GM21717 (cell line): ENCODE measurements around the gene ZCCHC7.
"Not testable (repeated sequence)": the region's sequence is repeated elsewhere in the genome, so short reads cannot be mapped to it uniquely, and the experiment has no call there.

ENCODE experiments used
- ATAC-seq: cut with Tn5 transposase; IDR thresholded peaks from one replicate; pipeline ENCODE4 v1.9.1; 2021; ENCODE audit warnings: mild to moderate bottlenecking, moderate library complexity; ENCODE audit not compliant: unreplicated experiment

Gene ZCCHC7

DNA sequence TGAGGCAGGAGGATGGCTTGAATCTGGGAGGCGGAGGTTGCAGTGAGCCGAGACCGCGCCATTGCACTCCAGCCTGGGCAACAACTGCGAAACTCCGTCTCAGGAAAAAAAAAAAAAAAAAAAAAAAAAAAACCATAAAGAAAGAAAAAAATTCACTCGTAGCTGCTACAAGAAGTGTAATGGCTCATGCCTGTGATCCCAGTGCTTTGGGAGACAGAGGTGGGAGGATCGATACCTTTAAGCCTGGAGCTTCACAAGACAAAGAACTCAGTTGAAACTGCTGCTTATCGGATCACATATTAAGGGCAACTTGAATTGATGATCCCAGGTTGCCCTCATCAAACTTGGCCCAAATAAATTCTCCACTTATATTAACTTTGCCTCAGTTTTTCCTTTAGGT lies 1.0 kb upstream of the ZCCHC7 start:
- no peak for ATAC-seq

DNA sequence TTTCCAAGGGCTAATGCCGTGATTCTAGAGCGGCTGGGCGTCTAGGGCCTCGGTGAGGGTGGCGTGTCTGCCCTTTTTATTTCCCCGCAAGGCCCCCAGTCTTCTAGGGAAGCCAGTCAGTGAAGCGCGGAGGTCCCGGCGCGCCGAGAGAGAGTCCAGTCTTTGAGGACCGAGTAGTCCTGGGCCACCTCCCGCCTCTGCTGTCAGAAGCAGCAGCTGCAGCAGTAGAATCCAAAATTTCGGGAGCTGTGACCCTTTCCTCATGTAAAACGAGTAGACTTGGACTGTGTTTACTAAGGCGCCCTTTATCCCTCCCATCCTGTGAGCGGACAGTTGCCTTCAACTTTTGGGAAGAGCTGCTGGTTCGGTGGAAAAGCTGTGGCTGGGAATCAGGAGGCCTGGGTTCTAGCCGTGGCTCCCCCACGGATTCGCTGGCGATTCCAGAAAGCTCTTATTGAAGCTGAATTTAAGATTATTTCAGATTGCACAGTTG lies 515 bp downstream of the ZCCHC7 start:
- peak; percentile 11 for ATAC-seq

DNA sequence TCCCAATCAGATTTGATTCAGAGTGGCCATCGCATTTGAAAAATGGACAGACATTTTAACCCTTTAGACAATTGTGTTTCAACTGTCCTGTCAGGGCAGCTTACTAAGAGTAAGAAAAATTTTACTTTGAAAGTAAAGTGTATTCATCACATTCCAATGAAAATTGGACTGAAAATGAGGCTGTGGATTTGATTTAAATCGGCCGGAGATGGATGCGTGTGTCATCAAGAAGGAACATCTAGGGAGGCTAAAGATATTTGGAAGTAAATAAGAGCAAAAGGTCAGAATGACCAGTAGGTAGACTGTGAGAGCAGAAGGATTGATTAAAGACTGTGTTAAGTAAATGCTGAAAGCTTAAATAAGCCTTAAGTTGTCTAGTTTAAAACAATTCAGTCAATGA lies 1.5 kb downstream of the ZCCHC7 start:
- no peak for ATAC-seq

DNA sequence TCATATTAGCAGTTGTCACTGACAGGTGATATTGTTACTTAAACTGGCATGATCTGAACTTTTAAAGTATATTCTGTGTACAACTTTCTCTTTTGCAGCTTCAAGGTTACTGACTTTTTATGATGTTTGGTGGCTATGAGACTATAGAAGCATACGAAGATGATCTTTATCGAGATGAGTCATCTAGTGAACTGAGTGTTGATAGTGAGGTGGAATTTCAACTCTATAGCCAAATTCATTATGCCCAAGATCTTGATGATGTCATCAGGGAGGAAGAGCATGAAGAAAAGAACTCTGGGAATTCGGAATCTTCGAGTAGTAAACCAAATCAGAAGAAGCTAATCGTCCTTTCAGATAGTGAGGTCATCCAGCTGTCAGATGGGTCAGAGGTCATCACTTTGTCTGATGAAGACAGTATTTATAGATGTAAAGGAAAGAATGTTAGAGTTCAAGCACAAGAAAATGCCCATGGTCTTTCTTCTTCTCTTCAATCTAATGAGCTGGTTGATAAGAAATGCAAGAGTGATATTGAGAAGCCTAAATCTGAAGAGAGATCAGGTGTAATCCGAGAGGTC lies 5.9 kb downstream of the ZCCHC7 start:
- ATAC-seq = no peak

DNA sequence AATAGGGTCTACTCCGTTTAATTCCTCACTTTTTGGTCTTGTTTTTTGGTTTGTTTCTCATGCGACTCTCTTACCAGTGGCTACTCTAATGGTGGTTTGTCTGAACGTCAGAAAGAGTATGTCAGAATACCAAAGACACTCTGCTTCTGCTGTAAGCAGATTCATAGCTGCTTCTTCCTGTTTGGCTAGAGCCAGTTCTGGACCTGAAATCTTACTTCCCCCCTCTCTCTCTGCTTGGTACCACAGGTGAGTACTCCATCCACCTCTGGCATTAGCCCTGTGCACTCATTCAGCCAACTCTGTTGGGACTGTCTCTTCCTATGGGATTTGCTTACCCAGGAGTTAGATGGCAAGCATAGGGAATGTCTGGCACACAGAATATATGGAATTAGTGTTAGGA lies 6.6 kb downstream of the ZCCHC7 start:
- ATAC-seq = no peak

DNA sequence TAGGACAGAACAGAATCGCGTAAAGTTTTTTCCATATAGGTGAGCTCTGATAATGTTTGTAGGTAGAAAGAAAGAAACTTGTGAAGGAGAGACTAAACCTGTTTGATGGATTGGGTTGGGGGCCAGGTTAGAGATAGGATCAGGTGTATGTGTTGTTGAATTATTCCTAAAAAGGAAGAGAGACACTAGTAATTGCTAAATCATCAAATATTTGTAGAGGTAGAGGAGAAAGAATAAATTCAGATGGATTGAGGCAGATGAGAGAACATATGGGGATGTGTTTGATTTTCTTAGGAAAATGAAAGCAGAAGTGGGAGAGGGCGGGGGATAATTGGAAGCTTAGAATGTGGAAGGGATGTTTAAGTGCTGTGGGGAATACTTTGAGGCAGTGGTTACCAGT lies 7.7 kb downstream of the ZCCHC7 start:
- no peak for ATAC-seq

DNA sequence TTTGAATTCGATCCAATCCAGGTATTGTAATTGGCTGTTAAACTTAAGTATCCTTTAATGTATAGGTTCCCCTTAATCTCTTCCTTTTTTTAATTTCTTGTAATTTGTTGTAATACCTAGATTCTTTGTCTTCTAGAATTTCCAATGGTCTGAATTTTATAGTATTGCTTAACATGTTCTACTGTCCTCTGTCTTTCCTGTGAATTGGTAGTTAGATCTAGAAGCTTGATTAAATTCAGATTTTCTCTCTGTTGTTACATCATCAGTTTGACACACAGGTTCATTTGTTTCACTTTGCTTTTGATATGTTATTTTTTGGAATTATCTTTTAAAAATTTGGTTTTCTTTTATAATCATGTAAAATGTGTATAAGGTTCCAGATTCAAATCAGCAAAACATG lies 13.8 kb downstream of the ZCCHC7 start:
- ATAC-seq = no peak

DNA sequence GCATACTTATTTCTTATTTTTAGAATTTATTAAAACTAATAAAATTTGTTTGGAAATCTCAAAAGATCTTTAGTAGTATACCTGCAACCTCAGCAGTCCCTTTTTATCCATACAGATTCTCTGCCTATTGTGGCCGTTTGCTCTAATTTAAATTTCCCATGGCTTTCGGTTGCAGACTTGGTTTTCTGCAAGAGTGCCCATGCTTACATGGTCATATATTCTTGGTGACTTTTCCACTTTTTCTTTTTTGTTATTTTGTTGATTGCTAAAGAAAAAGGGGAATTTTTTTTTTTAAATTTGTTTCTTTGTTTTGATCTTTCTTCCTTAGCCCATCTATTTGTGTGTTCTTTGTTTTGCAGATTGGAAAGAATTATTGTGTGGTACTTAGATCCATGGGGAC lies 20.6 kb downstream of the ZCCHC7 start:
- no peak for ATAC-seq

DNA sequence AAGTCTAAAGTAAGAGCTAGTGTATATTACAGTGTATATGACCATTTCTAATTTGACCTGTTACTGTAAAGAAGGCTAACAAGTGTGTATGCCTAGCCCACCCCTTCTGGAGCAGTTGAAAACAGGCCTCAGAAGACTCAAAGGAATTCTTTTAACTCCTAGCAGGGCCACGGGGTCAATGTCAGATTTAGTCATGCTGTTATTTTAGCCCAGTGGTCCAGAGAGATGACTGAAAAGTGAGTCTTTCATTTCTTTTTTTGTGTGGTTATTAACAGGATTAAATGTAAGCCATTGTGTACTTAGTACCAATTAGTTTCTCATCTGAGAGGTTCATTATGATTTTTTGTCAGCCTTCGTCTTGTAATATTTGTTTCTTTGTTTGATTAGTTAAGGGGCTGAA lies 24.4 kb downstream of the ZCCHC7 start:
- no peak for ATAC-seq

DNA sequence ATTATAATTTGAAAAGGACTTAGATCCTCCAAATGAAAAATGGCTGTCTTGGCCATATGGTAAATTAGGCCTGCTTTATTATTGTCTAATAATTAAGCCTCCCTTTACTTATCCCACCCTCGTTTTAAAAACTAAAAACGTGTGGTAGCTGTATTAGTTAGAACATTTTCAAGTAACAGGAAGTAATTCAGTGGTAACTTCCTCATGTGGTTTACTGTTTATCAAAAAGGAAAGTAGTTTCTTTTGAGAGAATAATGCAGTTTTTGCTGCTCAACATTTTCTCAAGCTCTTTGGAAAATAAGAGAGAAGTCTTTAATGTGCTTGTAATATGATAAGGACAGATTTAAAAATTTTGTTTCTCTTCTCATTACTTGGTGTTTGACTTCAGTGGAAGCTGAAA lies 26.0 kb downstream of the ZCCHC7 start:
- ATAC-seq = no peak

DNA sequence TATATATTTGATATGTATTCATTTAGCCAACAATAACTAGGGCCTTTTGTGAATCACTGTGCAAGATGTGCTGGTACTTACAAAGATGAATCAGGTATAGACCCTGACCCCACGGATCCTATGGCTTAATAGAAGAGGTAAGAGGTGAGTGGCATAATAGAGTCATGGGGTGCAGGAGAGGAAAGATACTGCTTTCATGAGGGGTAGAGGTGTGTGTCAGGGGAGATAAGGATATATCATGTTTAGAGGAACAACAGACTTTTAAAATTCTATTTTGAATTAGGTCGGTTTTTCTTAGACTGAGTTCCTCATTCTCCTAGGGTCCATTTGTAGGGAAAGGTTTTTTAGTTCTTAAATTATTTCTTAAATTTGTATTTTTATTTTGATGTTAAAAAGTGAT lies 27.8 kb downstream of the ZCCHC7 start:
- no peak for ATAC-seq

DNA sequence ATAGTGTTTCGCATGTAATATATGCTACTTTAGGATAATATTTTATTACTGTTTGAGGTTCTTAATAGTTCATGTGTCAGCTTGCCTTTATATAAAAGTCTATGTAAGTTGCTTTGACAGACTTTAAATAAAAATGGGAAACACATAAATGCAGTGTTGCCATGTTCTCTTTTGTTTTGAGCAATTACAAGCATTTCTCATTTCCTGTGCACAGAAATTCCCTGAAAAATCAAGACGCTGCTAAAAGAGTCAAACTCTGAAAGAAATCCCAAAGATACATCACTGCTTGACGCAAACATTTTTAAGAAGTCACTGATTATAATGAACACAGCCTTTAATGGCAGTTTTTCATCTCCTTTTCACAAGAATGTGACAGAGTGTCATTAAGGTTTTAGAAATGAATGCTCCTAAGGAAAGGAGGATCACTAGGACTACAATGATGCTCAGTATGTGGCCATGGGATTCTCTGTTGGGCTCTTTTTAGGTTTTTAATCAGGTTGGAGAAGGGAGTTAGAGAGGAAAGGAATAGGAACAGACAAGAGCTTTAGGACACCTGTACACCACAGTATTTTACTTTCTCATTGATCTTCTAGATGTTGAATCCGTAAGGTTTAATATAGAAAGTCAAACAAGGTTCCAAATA lies 29.4 kb downstream of the ZCCHC7 start:
- ATAC-seq = no peak

DNA sequence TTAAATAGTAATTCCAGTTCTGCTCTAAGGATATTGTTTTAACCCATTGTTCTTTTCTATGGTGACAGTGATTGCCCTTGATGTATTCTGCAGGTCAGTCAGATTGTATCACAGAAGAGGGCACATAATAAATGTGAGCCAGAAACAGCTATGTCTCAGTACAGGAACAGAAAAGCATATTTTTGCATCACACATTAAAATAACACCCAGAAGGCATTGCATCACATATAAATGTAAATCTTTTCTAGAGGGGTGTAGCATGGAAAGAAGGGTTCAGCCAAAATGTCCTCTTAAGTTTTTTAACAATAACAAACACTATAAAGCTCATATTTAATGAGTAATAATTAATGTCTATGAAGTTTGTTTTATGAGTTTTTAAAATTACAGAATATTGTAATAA lies 30.0 kb downstream of the ZCCHC7 start:
- no peak for ATAC-seq

DNA sequence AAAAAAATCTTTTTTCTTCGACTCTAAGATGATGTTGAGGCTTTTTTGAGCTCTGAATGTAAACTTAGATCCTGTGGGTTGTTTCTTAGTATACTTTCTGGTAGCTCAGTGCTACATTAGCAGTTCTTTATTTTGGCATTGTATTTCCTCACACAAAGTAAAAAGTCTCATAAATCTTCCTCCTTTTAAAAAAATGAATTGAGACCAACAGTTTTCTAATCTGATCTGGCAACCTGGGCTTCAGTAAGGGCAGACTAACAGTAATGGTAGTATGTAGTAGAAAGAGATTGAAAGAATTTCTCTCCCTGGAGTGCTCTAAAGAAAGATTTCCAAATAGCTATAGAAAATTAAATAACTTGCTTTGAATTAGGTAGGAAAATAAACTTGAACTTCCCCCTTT lies 31.4 kb downstream of the ZCCHC7 start:
- ATAC-seq = no peak

DNA sequence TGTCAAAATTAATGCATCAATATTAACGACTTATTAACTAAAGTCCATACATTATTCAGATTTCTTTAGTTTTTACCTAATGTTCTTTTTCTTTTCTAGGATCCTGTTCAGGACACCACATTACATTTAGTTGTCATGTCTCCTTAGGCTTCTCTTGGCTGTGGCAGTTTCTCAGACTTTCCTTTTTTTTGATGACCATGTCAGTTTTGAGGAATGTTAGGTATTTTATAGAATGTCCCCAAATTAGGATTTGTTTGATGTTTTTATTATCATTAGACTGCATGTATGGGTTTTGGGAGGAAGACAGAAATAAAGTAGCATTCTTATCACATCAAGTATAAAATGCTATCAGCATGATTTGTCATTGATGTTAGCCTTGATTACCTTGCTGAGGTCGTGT lies 32.0 kb downstream of the ZCCHC7 start:
- no peak for ATAC-seq

DNA sequence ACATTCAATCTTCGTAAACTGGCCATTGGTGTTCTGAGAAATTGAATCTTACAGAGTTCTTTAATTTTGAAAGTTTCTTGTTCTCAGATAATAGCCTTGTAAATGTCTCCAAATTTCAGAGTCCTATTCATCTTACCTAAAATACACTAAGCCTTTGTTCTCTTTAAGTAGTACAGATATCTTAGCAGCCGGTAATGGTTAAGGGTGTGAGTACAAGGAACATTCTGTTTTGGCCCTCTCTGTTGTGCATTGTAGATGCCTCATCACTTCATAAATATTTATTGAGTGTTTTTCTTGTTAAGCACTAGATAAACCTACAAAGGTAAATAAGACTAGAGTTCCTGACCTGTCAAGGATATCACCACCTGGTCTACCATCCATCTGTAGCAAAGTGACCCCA lies 35.2 kb downstream of the ZCCHC7 start:
- ATAC-seq = no peak

DNA sequence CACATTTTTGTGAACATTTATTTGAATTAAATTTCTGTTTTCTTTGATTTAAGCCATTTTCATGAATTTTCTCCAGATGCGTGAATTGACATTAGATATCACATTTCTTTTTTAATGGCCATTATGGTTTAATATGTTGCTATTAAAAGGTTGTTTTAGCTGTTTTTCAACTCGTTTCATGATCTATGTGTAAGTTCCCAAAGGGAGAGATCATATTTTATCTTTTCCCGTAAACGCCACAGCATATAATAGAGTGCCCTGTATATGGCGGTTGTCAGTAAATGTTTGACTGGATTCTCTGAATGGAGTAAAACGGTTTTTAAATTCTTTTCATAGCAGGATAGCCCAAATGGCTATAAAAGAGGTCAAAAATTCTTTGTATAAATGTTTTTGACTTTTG lies 35.8 kb downstream of the ZCCHC7 start:
- no peak for ATAC-seq

DNA sequence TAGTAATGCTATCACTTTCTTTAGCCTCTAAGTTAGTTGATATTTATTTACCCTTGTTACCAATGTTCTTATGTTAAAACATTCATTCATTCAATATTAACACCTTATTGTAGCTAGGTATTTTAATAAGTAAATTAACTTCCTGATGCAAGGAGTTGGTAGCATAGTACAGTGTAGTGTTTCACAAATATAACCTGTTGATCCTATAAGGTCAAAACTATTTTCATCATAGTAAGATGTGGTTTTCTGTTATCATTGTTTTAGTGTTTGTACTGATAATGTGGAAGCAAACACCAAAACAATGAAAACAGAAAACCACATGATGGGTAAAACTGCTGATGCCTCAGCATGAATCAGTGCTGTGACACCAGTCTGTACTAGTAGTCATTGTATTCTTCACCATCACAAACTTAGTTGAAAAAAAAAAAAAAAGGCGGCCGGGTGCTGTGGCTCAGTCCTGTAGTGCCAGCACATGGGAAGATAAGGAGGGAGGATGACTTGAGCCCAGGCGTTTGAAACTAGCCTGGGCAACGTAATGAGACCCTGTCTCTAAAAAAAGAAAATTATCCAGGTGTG lies 36.5 kb downstream of the ZCCHC7 start:
- ATAC-seq = no peak

DNA sequence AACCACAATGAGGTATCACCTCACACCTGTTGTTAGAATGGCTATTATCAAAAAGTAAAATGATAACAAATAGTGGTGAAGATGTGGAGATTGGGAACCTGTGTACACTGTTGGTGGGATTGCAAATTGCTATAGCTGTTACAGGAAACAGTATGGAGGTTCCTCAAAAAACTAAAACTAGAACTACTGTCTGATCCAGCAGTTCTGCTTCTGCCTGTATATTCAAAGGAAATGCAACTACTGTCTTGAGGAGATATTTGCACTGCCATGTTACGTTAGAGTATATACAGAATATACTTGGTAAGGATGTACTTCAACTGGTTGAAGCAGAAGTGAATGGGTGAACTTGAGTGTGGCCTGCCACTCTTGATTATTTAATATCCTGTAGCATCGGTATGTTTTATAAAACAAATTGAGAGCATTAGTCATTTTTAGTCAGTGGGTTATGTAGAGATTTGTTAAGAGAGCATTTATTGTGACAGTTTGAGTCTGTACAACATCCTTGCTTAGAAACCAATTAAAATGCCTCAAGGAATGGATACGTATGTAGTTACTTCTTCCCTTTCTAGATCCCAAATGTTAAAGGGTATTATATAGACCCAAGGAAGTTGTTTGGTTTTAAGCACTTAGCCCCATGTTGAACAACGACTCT lies 37.5 kb downstream of the ZCCHC7 start:
- ATAC-seq = no peak

DNA sequence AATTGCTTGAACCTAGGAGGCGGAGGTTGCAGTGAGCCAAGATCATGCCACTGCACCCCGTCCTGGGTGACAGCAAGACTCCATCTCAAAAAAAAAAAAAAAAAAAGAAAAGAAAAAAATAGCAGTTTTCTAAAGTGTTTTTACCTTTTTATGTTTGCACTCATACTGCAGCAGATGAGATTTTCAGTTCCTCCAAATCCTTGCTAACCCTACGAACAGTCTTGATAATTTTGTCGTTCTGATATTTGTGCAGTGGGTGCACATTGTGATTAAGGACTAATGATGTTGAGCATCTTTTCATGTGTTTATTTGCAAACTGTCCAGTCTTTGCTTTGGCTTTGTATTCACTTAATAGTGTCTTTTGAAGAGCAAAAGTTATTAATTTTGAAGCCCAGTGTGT lies 42.9 kb downstream of the ZCCHC7 start:
- no peak for ATAC-seq

DNA sequence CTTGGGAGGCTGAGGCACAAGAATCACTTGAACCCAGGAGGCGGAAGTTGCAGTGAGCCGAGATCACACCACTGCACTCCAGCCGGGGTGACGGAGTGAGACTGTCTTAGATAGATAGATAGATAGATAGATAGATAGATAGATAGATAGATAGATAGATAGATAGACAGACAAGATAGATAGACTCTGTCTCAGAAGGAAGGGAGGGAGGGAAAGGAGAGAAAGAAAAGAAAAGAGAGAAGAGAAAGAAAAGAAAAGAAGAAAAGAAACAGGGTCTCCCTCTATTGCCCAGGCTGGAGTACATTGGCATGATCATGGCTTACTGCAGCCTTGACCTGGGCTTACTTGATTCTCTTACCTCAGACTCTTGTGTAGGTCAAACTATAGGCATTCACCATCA lies 44.0 kb downstream of the ZCCHC7 start:
- not testable (repeated sequence) for ATAC-seq

DNA sequence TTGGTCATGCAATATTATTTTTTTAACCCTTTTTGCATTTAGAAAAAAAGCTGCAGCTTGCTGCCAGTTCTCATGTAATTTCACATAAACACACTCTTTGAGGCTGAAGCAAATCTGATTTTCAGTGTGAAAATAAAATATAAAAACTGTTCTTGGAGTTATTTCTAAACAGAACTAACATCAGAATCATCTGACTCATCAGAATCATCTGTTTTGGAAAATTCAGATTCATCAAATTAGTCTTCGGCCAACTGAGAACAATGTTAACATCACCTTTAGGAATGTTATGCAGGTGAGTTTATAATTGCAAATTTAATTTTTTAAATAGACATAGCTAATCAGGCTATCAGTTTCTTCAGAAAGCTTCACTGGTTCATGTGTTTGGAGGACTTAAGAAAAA lies 45.3 kb downstream of the ZCCHC7 start:
- ATAC-seq = no peak
